AG04450 (cell line): ENCODE measurements around the gene FAM174A. TPM values are rescaled to one million over a fixed set of nuclear protein-coding genes. Genes with fewer than 3 reads are reported as not detected.

Source experiments
- CTCF ChIA-PET: fragments of 300-600, 350-600 bp; formaldehyde crosslinking; extraction: SDS; loops from one replicate; lab custom pipeline; 2022; ENCODE audit warnings: antibody characterized with exemption, inconsistent platforms; lab: Charles Lee
- POLR2A ChIA-PET: fragments of 350-600 bp; formaldehyde crosslinking; extraction: SDS; loops from one replicate; lab custom pipeline; 2021; ENCODE audit warnings: antibody characterized with exemption, inconsistent platforms; lab: Yijun Ruan, JAX
- DNase-seq: peaks from one replicate; pipeline ENCODE4 v3.0.0-alpha.2; 2011; ENCODE audit warnings: low read depth, low spot score
- H3K27ac ChIP-seq: one replicate; pipeline ENCODE4 v1.5.1; 2012; ENCODE audit warnings: low read depth, low read length, control low read depth
- H3K27me3 ChIP-seq: one replicate; pipeline ENCODE4 v1.6.0; 2012; ENCODE audit warnings: low read length; ENCODE audit not compliant: control insufficient read depth, insufficient read depth
- H3K4me3 ChIP-seq: 2 replicates; pipeline ENCODE4 v1.5.1; 2011; ENCODE audit warnings: mild to moderate bottlenecking, low read depth, low read length, control low read depth
- H3K9me3 ChIP-seq: 2 replicates; pipeline ENCODE4 v1.5.1; 2012; ENCODE audit warnings: low read length; ENCODE audit not compliant: control insufficient read depth, insufficient read depth
- polyA plus RNA-seq: library from polyadenylated mRNA; depleted of rRNA; stranded (reverse); fragments of >200 nt; gene quantifications from 2 replicates; pipeline ENCODE4 v1.2.3, GENCODE V29; 2011
- TF ChIP-seq, protein P1 (sequence below): IDR thresholded peaks from 2 replicates; pipeline ENCODE4 v1.5.1; 2011; ENCODE audit warnings: low read depth, low read length, control low read depth, inconsistent platforms

Gene FAM174A
- polyA plus RNA-seq, 1 experiment: 8.4 TPM

DNA sequence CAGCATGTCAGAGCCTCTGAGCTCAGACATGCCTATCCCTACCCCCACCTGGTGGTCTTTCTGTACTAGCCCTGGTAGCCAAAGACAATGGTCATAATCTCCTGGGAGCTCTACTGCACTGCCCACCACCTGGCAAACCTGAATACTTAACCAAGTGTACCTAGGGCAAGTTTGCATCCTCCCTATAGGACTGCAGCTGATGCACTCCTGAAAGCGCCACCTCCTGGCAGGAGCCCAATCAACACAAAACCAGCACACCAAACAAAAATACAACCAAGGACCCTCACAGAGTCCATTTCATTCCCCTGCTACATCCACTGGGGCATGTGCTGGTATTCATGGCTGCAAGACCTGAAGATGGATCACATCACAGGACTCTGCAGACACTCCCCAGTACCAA is 14.8 kb upstream of the FAM174A start:
- no peaks in the 10 kb centered on the region for H3K27me3 ChIP-seq
- H3K9me3 ChIP-seq: no peaks in the 10 kb centered on the region
- H3K27ac ChIP-seq: no peak overlapping the region
- POLR2A ChIA-PET: no interaction called here
- H3K4me3 ChIP-seq: no peak overlapping the region
- CTCF ChIA-PET: interaction anchor here (1.4 kb wide), 1 partner anchor 22 kb away, joined by 3 read pairs; no protein-coding TSS in a partner anchor
- TF ChIP-seq, protein P1, sequence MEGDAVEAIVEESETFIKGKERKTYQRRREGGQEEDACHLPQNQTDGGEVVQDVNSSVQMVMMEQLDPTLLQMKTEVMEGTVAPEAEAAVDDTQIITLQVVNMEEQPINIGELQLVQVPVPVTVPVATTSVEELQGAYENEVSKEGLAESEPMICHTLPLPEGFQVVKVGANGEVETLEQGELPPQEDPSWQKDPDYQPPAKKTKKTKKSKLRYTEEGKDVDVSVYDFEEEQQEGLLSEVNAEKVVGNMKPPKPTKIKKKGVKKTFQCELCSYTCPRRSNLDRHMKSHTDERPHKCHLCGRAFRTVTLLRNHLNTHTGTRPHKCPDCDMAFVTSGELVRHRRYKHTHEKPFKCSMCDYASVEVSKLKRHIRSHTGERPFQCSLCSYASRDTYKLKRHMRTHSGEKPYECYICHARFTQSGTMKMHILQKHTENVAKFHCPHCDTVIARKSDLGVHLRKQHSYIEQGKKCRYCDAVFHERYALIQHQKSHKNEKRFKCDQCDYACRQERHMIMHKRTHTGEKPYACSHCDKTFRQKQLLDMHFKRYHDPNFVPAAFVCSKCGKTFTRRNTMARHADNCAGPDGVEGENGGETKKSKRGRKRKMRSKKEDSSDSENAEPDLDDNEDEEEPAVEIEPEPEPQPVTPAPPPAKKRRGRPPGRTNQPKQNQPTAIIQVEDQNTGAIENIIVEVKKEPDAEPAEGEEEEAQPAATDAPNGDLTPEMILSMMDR: no peak
- DNase-seq: no peak

DNA sequence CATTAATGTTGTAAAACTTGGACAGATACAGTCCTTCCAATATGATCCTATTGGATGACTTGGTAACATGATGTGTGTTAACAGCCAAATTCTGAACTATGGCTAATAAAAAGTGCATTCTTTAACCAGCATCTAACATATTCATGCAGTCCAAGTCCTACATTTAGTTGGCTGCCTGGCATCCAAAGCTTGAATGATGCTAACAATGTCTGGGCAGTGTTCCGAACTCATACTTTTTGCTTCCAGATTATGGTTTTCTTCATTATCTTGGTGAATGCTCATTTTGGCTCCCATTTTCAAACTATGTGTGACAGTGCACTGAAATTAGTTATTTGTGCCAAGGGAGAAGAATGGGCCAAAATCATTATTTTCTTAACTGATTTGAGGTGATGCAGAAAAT is 2.8 kb downstream of the FAM174A start:
- CTCF ChIA-PET: no interaction called here

DNA sequence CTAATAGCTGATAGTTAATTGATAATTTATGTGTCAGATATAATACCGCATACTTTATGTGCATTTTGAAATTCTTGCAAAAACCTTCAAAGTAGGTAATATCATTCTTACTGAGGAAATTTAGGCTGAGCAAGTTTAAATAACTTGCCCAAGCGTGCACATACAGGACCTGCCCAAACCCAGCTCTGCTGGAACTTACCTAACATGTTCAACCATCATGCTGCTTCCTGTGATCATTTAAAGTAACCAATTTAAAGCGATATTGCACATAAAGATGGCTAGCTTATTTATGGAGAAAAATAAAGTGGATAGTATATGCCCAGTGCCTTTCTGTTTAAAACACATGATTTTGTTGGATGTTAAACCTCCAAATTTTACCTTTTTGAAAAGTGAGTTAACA is 4.3 kb downstream of the FAM174A start:
- no peak for DNase-seq
- TF ChIP-seq, protein P1: no peak
- ChIA-PET POLR2A (no interaction called here), CTCF (no interaction called here)
- Histone ChIP-seq H3K27me3 (no peaks in the 10 kb centered on the region), H3K4me3 (no peak overlapping the region), H3K9me3 (peaks cover 3% of the 10 kb centered on the region; the same call in 1 of the 2 replicates), H3K27ac (no peak overlapping the region)

More for the DNA sequence above, 2.8 kb downstream of the FAM174A start:
- TF ChIP-seq, protein P1: no peak
- POLR2A ChIA-PET: no interaction called here
- Histone ChIP-seq H3K4me3 (no peak overlapping the region), H3K27me3 (no peaks in the 10 kb centered on the region), H3K9me3 (peaks cover 3% of the 10 kb centered on the region; the same call in 1 of the 2 replicates), H3K27ac (no peak overlapping the region)
- DNase-seq: no peak

DNA sequence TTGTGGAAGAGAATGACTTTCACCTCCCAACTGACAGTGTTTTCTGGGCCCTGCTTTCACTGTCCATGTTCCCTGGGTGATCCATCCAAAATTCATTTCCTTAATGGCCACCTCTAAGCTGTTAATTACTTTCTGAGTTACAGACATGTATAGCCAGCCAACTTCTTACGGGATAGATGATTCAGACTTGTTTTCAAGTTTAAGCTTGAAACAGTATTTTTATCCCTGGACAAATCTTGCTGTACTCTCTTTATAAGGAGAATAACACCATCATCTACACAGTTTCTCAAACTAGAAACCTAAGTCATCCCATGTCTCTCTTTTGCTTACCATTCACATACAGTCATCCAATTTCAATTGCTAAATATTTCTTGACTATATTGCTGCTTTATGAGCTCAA is 6.9 kb downstream of the FAM174A start:
- ChIA-PET CTCF (interaction anchor here (1.1 to 1.7 kb wide), 2 partner anchors 11 to 21 kb away, joined by 3 read pairs; no protein-coding TSS in a partner anchor), POLR2A (no interaction called here)
- no peak for DNase-seq
- no peaks in the 10 kb centered on the region for H3K27me3 ChIP-seq
- no peak overlapping the region for H3K27ac ChIP-seq
- H3K4me3 ChIP-seq: no peak overlapping the region
- H3K9me3 ChIP-seq: no peaks in the 10 kb centered on the region
- TF ChIP-seq, protein P1: no peak

DNA sequence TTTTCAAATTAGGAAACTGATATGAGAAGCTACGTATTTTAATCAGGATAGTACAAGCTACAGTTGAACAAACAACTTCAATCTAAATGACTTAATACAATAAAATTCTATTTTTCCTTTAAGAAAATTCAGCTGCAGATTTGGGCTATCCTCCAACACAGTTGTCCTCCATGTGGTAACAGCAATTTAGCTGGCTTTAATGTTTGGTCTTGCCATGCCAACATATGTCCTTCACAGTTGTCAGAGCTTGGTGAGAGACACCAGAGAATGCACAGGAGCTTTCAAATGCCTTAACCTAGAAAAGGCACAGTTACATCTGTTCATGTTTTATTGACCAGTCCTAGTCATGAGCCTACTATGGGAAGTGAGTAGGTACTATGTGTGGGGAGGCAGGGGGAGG is 10.8 kb downstream of the FAM174A start:
- Histone ChIP-seq H3K27me3 (no peaks in the 10 kb centered on the region), H3K27ac (no peak overlapping the region), H3K4me3 (no peak overlapping the region), H3K9me3 (no peaks in the 10 kb centered on the region)
- no peak for DNase-seq
- POLR2A ChIA-PET: no interaction called here
- CTCF ChIA-PET: interaction anchor here (0.6 kb wide), 1 partner anchor 45 kb away, joined by 7 read pairs; no protein-coding TSS in a partner anchor
- TF ChIP-seq, protein P1: no peak
